ENCODE measurements around the gene ZNRF1.

- TF ChIP-seq BHLHE40 (IDR thresholded peaks at IDR 0.05; ENCODE audit: low read depth, low read length): no peak
- TF ChIP-seq RAD21 (IDR thresholded peaks at IDR 0.05; ENCODE audit: low read length): no peak
- TF ChIP-seq CTCF (conservative IDR thresholded peaks at IDR 0.05; ENCODE audit: low read depth, low read length): no peak
- no peak for TF ChIP-seq USF2 (IDR thresholded peaks at IDR 0.05; ENCODE audit: low read depth, low read length)
These were observed 43.8 kb downstream of the ZNRF1 start for GRCh38 chr16:75042426-75043174.
